BLaER1 (cell line): ENCODE measurements around the gene TMPRSS15.

ENCODE experiments used
- H3K27ac ChIP-seq: shearing (Covaris generic); formaldehyde crosslinking; 2 replicates; pipeline ENCODE4 v1.8.1; 2022
- H3K27me3 ChIP-seq: shearing (Covaris generic); formaldehyde crosslinking; 2 replicates; pipeline ENCODE4 v1.8.1; 2022
- H3K36me3 ChIP-seq: shearing (Covaris generic); formaldehyde crosslinking; 2 replicates; pipeline ENCODE4 v1.8.1; 2022
- H3K4me1 ChIP-seq: shearing (Covaris generic); formaldehyde crosslinking; 2 replicates; pipeline ENCODE4 v1.8.1; 2022
- H3K4me2 ChIP-seq: shearing (Covaris generic); formaldehyde crosslinking; 2 replicates; pipeline ENCODE4 v1.8.1; 2022
- H3K4me3 ChIP-seq: shearing (Covaris generic); formaldehyde crosslinking; 2 replicates; pipeline ENCODE4 v1.8.1; 2022
- H3K9ac ChIP-seq: shearing (Covaris generic); formaldehyde crosslinking; 2 replicates; pipeline ENCODE4 v1.8.1; 2022
- H3K9me3 ChIP-seq: shearing (Covaris generic); formaldehyde crosslinking; 2 replicates; pipeline ENCODE4 v1.8.1; 2022
- H4K20me1 ChIP-seq: shearing (Covaris generic); formaldehyde crosslinking; 2 replicates; pipeline ENCODE4 v1.8.1; 2022
- Cebpa-rat ChIP-seq: shearing (Covaris generic); IDR thresholded peaks from 2 replicates; pipeline ENCODE4 v1.8.1; 2022

Gene TMPRSS15

DNA sequence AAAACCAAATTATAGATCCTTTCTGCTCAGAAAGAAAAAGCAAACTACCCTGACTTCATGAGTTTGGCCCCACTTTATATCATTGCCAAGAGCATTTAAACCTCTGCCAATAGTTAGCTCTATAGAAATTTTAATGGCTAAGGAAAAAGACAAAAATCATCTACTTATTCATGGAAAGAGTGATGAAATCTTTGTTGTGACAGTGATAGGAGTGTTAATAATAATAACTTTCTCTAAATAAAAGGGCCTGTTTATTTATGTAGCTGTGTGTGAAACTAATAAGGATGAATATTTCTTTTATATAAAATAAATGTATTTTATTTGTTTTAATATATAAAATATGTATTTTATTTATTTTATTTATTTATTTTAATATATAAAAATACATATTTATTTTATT is 152.5 kb downstream of the TMPRSS15 start:
- no peaks in the 10 kb centered on the region for H3K9me3 ChIP-seq

DNA sequence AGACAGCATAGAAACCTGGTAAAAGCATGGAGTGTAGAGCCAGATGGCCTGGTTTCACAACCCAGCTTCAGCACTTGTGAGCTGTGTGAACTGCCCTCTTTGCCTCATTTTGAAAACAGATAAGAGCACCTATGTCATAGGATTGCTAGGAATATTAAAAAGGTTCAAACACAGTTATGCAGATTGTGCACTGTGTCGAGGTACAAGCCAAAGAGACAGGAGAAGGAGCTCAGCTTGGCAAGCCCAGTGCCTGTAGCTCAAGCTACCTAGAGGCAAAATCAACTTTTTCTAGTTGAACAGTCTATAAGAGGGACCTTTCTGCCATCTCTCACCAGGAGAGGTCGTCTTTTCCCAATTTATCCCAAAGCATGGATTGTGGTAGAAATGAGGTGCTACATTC is 153.9 kb downstream of the TMPRSS15 start:
- no peak for TF ChIP-seq Cebpa-rat
- Histone ChIP-seq H3K27ac (no peak overlapping the region), H3K4me3 (no peak overlapping the region), H3K27me3 (no peaks in the 10 kb centered on the region), H3K9me3 (peaks cover 11% of the 10 kb centered on the region), H4K20me1 (no peaks in the 10 kb centered on the region), H3K36me3 (no peaks in the 10 kb centered on the region), H3K9ac (no peak overlapping the region), H3K4me1 (no peaks in the 10 kb centered on the region), H3K4me2 (no peak overlapping the region)

More for the DNA sequence above, 152.5 kb downstream of the TMPRSS15 start:
- Histone ChIP-seq H3K4me3 (no peak overlapping the region), H3K27me3 (no peaks in the 10 kb centered on the region), H3K36me3 (no peaks in the 10 kb centered on the region), H4K20me1 (no peaks in the 10 kb centered on the region), H3K27ac (no peak overlapping the region), H3K9ac (no peak overlapping the region), H3K4me2 (no peak overlapping the region), H3K4me1 (no peaks in the 10 kb centered on the region)
- TF ChIP-seq Cebpa-rat = no peak

DNA sequence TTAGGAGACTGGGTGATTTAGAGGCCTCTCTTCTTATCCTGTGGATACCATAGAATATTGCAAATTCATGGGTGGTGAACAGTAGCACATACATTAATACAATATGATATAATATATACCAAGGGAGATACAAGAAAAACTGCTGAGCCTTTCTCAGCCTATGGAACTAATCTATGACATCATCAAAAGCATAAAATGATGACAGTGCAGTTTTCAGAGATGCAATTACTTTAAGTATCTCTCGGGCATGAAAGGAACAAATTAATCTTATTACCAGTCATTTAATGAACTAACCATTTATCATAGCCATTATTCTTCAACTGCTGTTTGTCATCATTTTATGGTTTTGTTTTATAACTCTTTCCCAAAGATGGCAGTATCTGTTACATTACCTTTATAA is 155.4 kb downstream of the TMPRSS15 start:
- H3K27me3 ChIP-seq = no peaks in the 10 kb centered on the region

DNA sequence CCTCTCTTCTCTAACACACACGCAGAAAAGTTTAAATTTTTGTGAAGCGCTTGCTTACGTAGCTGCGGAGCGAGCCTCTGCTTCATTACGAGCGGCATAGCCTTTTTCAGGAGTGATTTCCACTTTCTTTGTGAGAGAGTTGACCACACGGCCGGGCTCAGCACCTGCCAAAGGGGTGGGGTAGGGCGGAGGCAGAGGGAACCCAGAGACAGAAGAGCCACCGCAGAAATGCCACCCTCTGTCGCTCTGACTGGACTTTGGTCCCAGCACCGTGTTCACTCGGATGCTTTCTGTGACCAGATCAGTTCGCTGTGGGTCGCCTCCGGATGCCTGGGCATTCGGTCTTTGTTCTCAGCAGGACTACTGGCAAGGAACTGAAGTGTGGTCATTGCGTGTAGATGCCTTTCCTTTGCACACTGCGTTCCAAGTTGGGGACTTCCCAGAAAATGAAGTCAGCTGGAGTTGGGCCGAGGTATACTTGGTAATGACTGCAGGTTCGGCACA is 158.1 kb downstream of the TMPRSS15 start:
- Histone ChIP-seq H4K20me1 (no peaks in the 10 kb centered on the region), H3K27ac (no peak overlapping the region), H3K4me3 (no peak overlapping the region), H3K36me3 (no peaks in the 10 kb centered on the region), H3K4me2 (no peak overlapping the region), H3K4me1 (no peaks in the 10 kb centered on the region), H3K27me3 (no peaks in the 10 kb centered on the region), H3K9ac (no peak overlapping the region), H3K9me3 (peaks cover 15% of the 10 kb centered on the region)
- no peak for TF ChIP-seq Cebpa-rat

More for the DNA sequence above, 155.4 kb downstream of the TMPRSS15 start:
- H3K4me3 ChIP-seq = no peak overlapping the region
- peaks cover 15% of the 10 kb centered on the region for H3K9me3 ChIP-seq
- no peak for TF ChIP-seq Cebpa-rat
- H3K4me1 ChIP-seq = no peaks in the 10 kb centered on the region
- no peaks in the 10 kb centered on the region for H3K36me3 ChIP-seq
- no peak overlapping the region for H3K4me2 ChIP-seq
- H3K9ac ChIP-seq = no peak overlapping the region
- H3K27ac ChIP-seq = no peak overlapping the region
- H4K20me1 ChIP-seq = no peaks in the 10 kb centered on the region

DNA sequence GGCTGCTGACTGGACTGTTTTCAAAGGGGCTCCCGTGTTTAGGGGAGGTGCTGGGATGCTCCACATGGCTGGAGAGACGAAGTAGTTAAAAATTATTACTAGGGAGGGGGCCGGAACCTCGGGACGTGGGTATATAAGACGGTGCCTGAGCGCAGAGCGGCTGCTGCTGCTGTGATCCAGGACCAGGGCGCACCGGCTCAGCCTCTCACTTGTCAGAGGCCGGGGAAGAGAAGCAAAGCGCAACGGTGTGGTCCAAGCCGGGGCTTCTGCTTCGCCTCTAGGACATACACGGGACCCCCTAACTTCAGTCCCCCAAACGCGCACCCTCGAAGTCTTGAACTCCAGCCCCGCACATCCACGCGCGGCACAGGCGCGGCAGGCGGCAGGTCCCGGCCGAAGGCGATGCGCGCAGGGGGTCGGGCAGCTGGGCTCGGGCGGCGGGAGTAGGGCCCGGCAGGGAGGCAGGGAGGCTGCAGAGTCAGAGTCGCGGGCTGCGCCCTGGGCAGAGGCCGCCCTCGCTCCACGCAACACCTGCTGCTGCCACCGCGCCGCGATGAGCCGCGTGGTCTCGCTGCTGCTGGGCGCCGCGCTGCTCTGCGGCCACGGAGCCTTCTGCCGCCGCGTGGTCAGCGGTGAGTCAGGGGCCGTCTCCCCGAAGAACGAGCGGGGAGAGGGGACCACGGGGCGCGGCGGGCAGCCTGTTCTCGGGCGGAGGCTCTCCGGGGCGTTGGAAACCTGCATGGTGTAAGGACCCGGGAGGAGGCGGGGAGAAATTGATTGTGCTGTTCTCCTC is 158.7 kb downstream of the TMPRSS15 start, which contains the start of gene CHODL:
Gene CHODL (plus strand): TSS at position 163 of the 793 bp plus-strand sequence. CDS start 391 bp downstream, at position 554.
- Histone ChIP-seq H3K9me3 (peaks cover 15% of the 10 kb centered on the region), H4K20me1 (no peaks in the 10 kb centered on the region), H3K4me3 (no peak within 1 kb of the TSS), H3K27ac (no peak within 1 kb of the TSS), H3K9ac (no peak within 1 kb of the TSS), H3K36me3 (no peaks in the 10 kb centered on the region), H3K4me2 (no peak within 1 kb of the TSS), H3K4me1 (no peaks in the 10 kb centered on the region), H3K27me3 (no peaks in the 10 kb centered on the region)
- TF ChIP-seq Cebpa-rat = no peak

DNA sequence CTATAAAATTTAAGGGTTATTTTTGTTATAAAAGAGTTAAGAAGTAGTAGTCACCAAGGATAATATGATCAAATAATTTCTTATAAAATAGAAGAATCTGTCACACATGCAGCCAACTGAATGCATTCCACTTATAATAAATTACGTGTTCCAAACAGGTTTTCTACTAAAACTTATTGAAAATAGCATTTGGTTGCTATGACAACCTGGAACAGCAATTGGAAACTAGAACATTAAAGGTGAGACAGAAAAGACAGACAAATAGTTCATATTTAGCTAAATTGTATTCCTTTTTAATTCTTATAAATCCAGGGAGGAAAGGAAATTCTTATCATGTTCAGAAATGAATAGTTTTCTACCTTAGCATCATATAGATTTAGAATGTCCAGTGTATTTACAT is 168.0 kb downstream of the TMPRSS15 start:
- Histone ChIP-seq H3K4me3 (no peak overlapping the region), H3K4me2 (no peak overlapping the region), H3K27ac (no peak overlapping the region), H3K9me3 (no peaks in the 10 kb centered on the region; the same call in 1 of the 2 replicates), H3K27me3 (no peaks in the 10 kb centered on the region), H4K20me1 (no peaks in the 10 kb centered on the region), H3K36me3 (no peaks in the 10 kb centered on the region), H3K4me1 (no peaks in the 10 kb centered on the region), H3K9ac (no peak overlapping the region)
- TF ChIP-seq Cebpa-rat = no peak

DNA sequence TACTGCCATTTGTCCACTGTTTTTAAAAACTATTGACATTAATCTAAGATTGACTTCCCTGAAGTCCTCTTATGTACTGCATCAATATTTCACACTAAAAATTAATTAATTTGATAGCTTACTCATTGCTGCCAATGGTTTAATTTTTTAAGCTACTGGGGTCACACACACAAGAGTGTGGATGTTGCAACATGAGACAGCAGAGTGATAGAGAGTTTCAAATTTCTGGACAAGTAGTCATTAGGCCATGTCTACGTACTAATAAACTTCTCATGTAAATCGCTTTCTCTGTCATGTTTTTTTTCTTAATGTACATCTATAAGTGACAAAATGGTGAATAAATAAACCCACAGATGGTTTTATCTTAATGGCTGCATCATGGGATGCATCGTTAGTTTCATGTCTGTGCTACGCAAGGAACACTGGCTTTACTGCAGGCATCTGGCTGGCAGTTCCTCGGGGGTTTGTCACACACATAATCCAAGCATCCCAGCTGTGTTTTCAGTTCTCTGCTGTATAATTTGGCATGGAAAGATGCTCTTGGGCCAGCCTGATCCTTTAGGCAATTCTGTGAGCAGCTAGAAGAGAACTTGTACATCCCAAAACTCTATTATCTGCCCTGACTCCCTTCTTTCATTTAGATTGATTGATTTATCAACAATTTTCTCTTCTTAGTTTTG is 175.4 kb downstream of the TMPRSS15 start:
- no peaks in the 10 kb centered on the region for H3K27me3 ChIP-seq
- no peaks in the 10 kb centered on the region for H4K20me1 ChIP-seq
- TF ChIP-seq Cebpa-rat = no peak
- no peaks in the 10 kb centered on the region for H3K9me3 ChIP-seq
- H3K4me2 ChIP-seq = no peak overlapping the region
- H3K4me3 ChIP-seq = no peak overlapping the region
- H3K36me3 ChIP-seq = no peaks in the 10 kb centered on the region
- H3K9ac ChIP-seq = no peak overlapping the region
- H3K27ac ChIP-seq = no peak overlapping the region
- no peaks in the 10 kb centered on the region for H3K4me1 ChIP-seq

DNA sequence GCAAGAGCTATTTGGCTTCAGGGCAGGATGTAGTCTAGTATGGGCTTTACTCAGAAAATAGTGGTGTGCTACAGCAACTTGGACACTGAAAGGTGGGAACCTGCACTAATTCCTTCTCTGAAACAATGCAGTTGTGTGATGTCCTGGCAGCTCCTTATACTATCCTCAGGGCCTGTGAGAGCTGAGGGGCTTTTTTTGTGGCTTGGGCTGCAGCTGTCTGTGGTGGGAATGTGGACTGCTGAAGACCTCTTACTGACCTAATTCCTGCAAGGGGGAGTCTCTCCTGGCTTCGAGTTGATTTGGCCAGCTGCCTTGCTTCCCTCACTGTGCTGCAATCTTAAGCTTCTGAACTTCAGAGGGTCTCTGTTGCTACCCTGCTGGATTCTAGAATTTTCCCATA is 181.2 kb downstream of the TMPRSS15 start:
- Histone ChIP-seq H3K9ac (no peak overlapping the region), H3K36me3 (no peaks in the 10 kb centered on the region)
- no peak for TF ChIP-seq Cebpa-rat

DNA sequence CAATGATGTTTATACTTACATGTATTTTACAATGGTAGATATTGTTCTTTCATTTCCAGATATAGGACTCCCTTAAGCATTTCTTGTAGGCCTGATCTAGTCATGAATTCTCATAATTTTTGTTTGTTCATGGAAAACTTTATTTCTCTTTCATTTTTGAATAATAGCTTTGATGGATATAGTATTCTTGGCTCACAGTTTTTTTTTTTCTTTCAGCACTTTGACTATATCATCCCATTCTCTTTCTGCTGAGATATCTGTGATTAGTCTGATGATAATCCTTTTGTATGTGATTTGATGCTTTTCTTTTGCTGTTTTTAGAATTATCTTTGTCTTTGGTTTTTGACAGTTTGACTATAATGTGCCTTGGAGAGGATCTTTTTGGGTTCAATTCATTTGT is 183.1 kb downstream of the TMPRSS15 start:
- H3K4me2 ChIP-seq = no peak overlapping the region
- no peaks in the 10 kb centered on the region for H3K4me1 ChIP-seq
- no peaks in the 10 kb centered on the region for H3K36me3 ChIP-seq
- peaks cover 10% of the 10 kb centered on the region for H3K9me3 ChIP-seq
- no peak overlapping the region for H3K4me3 ChIP-seq
- no peaks in the 10 kb centered on the region for H4K20me1 ChIP-seq
- no peak overlapping the region for H3K27ac ChIP-seq
- no peaks in the 10 kb centered on the region for H3K27me3 ChIP-seq
- TF ChIP-seq Cebpa-rat = no peak
- no peak overlapping the region for H3K9ac ChIP-seq

More for the DNA sequence above, 181.2 kb downstream of the TMPRSS15 start:
- H3K27ac ChIP-seq = no peak overlapping the region
- H3K4me2 ChIP-seq = no peak overlapping the region
- H3K27me3 ChIP-seq = no peaks in the 10 kb centered on the region
- peaks cover 10% of the 10 kb centered on the region for H3K9me3 ChIP-seq
- no peaks in the 10 kb centered on the region for H3K4me1 ChIP-seq
- H4K20me1 ChIP-seq = no peaks in the 10 kb centered on the region
- no peak overlapping the region for H3K4me3 ChIP-seq
